SKM-1 (cell line): ENCODE data around the gene DNAJB14.
"Not testable (repeated sequence)": the region's sequence is repeated elsewhere in the genome, so short reads cannot be mapped to it uniquely, and the experiment has no call there.

ENCODE experiments used
- DNase-seq: peaks from one replicate; lab custom pipeline; 2025; ENCODE audit not compliant: unreplicated experiment; lab: John Stamatoyannopoulos, UW

Gene DNAJB14

DNA sequence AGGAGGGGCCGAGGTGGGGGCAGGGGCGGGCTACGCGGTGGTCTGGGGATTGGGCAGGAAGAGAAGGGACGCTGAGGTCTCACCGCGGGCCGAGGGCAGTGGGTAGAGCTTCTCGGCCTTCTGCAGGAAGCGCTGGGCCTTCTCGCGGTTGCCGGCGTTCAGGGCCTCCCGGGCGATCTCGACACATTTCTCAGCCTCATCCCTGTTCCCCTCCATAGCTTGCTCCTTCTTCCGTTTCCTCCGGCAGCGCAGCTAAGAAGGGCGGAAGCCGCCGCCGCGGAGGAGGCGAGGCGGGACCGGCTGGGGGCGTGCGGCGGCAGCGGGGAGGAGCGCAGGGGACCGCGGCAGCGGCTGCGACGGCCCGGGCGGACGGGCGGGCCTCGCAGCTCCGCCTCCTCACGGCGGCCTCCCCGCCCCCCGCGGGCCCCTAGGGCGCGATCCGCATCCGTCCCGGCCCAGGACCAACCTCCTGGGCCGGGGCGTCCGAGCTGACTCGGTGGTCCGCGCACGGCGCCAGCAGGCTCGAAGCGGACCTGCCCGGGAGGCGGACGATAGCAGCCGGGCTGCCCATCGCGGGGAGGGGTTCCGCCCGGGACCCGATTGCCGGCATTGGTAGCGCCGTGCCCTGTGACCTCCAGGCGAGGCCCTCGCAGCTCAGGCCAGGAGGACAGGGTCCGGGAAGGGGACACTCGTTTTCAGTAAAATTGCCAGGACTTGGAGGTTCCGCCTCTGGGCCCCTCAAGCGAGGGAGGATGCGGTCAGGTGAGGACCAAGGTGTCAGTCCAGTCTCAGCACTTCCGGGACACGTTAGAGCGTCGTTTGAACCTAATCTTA lies at the start of gene DNAJB14:
Gene DNAJB14, minus strand, starts transcription at position 263 of the 834 bp plus-strand sequence. Its CDS starts 47 bp downstream, at position 216.
- DNase-seq, result peak; percentile 45

DNA sequence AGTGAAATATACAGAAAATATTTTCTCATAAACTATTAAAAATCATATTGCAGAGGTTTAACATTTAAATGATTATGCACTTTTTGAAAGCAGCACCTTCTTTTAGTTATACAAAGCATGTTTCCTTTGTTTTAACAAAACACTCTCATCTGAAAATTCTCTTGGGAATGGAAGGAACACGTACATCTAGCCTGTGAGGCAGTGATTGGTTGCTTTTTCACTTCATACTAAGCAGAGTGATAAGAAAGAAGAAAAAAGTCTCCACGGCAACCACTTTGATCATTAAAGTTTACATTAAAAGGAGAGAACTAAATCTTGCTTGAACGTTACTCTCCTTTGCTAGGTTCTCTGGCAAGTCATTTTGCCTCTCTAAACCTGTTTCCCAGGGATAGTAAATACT lies 45.3 kb upstream of the DNAJB14 start:
- DNase-seq, result no peak

DNA sequence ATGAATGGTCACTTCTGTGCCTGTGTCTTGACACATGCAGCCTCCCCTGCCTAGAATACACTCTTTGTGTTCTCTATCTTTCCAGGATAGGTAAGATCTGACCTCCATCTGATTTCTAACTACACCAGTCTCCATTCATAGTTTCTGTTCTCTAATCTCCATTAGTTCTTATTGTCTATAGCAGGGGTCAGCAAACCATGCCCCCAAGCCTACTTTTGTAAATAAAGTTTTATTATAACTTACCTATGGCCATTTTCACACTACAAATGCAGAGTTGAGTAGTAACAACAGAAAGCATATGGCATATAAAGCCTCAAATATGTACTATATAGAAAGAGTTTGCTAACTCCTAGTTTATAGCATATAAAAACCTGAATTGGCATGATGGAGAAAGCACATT lies 41.3 kb upstream of the DNAJB14 start:
- no peak for DNase-seq

DNA sequence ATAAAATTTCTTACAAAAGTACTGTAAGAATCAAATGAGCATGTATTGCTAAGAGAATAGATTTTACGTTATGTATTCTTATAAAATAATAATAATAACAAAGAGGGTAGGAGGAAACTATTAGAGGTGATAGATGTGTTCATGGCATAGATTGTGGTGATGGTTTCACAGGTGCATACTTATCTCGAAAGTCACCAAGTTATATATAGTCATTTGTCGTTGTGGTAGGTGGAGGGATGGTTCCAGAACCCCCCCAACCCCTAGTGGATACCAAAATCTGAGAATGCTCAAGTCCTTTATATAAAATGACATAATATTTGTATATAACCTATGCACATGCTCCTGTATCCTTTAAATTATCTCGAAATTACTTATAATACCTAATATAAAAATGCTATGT lies 40.4 kb upstream of the DNAJB14 start:
- DNase-seq, result no peak

DNA sequence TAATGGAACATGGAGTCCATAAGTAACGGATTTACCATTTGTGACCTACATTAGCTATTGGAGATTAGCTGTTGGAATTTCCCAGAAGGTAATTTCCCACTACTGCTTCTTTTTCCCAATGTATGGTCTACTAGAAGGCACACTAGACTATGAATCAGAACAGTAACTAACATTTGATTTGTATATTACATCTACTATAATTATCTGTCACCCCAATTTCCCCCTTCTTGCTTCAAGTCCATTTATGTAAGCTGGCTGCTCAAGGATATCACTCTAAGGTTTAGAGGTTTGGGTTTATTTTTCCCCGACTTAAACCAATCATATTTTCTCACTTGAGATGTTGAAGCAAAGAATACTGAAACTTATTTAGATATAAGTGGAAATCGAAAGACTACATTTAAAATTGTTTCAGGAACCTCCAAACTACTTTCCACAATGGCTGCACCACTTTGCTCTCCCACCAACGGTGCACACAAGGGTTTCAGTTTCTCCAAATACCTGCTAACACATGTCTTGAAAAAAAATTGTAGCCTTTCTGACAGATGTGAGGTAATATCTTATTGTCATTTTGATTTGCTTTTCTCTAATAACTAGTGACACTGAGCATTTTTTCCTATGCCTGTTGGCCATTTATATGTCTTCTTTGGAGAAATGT lies 37.0 kb upstream of the DNAJB14 start:
- DNase-seq, result no peak

DNA sequence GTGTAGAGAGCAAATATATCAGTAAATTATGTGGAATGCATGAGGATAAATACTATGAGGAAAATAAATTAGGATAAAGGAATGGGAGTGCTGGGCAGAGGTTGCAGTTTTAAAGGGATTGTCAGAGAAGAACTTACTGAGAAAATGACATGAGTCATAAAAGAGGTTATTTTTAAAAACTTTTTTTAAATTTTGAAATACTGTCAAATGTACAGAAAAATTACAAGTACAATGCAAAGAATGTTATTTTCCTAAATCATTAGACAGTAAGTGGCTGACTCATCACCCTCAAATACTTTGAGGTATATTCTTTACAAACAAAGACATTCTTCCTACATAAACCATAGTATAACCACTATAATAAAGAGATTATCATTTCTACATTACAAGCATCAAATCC lies 33.5 kb upstream of the DNAJB14 start:
- DNase-seq, result no peak

DNA sequence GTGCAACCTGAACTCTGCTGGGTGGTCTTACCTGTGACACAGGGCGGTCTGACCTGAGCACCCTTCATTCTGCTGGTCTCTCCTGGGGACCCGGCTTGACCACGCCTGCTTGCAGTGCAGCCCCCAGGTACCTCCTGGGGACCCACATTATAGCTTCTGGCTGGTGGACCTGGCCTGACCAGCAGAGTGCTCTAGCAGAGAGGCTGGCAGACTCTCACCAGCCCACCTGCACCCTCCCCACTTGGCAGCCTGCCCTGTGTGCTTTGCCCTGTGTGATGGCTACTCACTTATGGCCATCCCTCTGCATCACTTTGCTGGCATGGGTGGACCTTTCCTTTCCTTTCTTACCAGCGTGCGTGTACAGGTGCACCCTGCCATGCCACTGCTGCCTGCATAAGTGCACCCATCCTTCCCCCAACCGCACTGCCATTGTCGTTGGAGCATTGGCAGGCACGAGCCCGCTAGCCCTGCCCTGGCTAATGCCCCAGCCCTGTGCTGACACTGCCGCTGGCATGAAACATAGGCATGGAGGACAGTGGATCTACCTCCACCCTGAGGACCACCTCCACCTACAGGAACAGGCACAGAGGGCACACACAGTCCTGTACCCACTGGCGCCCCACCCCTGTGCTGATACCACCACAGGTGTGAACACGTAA lies 25.2 kb upstream of the DNAJB14 start:
- DNase-seq, result no peak

DNA sequence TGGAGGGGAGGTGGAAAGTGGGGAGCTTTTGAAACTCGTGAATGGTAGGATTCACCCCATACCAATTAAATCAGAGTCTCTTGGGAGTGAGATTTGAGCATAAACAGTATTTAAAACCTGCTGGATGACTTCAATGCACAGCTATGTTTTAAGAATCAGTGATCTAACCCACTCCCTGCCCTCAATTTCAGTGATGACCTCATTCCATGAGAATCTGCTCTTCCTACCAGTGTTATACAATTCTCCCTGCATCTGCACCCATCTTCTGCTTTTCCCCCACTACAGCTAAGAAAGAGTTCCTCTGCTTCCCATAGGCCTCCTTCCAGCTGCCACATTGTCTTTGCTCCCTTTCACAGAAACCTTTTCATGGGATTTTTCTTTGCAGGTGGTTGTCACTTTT lies 21.9 kb upstream of the DNAJB14 start:
- no peak for DNase-seq

DNA sequence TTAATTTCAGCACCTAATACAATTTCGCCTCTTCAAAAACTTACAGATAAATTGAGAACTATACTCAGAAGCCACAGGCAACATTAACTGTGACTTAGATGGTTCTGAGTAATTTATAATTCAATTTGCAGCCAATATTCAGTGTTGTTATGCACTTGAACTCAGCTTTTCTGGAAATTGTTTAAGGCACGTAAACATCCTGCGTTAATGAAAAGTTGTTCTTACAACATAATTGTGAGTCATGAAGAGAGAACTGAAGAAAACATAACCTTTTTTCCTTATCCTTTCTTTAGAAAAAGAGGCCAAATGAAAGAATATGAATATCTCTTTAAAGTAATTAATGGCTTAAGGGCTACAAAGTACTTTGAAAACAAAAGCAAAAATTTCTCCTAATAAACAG lies 20.3 kb upstream of the DNAJB14 start:
- DNase-seq, result no peak

DNA sequence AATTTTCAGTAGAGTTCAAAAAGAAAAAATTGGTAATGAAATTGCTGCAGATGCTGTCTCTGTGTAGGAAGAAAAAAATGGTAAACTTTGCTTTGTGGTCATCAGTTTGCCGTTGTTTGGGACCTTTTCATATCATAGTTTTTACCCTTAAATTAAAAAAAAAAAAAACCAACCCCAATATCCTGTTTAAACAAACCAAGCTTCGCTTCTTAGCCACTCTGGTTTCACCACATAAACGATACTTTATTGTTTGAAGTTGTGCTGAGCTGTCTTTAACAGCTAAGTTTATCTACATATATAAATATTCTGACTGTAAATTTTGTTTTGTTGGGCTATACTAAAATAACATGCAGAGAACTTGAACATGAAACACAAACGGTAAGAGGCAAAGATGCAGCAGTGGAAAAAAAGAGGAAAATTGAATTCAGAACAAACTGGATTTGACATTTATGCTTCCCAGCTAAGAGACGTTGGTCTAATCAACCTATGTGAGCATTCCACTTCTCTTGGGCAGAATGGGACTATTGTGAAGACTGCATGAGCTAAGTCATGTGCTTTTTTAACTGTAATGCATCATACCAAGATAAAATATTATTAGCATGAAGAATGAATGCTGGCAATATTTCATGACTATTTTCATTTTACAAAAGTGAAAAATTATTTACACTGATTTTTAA lies 19.4 kb upstream of the DNAJB14 start:
- no peak for DNase-seq

DNA sequence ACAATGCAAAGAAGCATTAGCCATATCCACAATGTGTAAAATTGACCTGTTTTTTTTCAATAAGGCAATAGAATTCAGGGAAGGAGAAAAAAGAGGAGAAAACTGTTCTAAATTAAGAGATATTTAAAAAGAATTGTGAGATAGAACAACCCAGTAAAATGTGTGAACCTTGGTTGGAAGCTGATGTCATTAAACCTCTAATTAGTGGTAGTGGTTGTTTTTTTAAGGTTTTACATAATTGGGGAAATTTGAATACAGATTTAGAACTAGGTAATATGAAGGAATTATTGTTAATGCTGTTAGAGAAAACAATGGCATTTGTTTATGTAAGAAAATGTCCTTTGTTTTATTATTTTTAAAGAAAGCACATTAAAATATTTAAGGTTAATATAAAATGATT lies 18.8 kb upstream of the DNAJB14 start:
- DNase-seq, result no peak

DNA sequence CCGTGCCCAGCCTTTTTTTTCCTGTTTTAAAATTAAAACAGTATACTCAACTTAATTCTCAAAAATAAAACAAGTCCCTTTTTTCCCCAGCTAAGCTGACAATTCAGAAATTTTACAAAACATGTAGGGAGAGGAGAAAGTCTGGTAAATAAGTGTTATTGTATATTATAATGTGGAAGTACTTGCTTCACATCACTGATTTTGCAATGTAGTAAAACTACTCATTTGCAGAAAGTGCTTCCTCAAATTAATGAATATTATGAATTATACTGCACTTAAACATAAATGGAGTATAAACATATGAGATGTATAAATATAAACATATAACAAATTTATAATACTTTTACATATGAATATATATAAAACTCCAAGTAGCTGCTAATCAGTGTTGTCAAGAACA lies 15.3 kb upstream of the DNAJB14 start:
- no peak for DNase-seq

DNA sequence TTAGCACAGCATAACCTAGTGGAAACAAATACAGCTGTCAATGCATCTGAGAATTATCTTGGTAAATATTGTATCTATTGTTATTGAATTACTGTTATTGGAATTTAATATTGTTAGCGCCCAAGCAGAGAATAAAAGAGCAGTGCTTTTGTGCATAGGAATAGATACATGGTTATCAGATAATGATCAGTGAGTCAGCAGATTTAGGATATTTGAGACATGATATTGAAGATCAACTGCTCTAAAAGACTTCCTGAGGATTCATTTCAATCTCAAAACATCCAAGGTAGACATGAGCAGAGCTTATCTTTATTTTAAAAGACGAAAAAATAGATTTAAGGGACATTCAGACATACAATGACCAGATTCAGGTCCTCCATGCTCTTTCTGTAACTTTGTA lies 14.2 kb upstream of the DNAJB14 start:
- DNase-seq, result no peak

DNA sequence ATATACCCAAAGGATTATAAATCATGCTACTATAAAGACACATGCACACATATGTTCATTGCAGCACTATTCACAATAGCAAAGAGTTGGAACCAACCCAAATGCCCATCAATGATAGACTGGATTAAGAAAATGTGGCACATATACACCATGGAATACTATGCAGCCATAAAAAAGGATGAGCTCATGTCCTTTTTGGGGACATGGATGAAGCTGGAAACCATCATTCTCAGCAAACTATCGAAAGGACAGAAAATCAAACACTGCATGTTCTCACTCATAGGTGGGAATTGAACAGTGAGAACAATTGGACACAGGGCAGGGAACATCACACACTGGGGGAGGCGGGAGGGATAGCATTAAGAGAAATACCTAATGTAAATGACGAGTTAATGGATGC lies 11.8 kb upstream of the DNAJB14 start:
- not testable (repeated sequence) for DNase-seq

DNA sequence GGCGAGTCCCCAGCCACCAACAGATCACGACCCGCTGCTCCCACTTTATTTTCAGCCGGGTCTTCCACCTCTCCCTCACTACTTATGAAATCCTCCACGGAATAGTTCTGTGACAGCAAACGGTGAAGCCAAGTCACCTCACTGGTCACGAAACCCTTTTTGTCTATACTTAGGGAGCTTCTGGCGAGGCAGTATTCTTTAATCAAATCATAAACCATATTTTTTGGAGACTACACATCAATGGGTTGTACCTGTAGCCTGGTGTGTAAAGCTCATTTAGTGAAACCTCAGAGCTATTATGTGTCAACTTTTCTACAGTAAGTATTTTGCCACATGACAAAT lies 4.5 kb upstream of the DNAJB14 start:
- DNase-seq, result no peak

DNA sequence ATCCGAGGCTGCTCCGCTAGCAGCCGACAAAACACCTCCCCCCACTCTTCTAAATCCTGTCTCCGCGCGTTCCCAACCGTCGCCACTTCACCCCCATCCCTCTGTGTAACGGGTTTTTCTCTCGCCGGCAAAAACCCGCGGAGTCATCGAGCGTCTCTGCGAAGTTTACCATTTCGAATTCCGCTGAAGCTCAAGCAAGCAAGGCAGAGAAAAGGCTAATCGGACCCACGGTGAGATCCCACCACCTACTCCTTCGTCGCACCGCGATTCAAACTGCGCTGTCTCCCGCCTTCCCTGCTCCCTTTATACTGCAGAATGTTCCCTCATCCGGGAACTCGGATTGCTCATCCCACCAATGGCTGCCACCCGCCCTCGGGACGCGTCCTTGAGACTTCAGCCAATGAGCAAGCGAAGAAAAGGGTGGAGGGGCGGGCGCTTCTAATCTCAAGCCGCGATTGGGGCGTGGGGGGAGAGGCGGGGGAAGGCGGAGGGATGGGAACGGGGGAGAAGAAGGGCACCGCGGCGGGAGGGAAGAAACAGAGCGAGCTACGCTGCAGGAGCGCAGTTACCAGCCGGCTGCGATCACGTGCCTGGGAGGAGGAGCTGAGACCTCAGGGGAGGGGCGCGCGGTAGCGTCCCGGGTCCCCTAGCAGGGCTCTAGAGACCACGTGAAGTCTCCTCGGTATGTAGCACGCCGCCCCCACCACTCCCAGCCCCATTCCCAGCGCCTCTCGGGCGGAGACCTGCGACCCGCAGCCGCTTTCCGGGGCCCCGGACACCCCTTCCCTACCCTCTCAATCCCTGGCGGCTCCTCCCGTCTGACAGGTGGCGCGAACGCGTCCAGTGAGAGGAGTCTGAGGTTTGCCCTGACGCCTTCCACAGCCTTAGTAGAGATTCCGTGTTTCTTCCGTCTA lies 3.8 kb upstream of the DNAJB14 start, which contains the start of gene H2AZ1:
Gene H2AZ1, minus strand, starts transcription at position 277 of the 914 bp plus-strand sequence. Its CDS starts 105 bp downstream, at position 172.
- peak; percentile 97 for DNase-seq

DNA sequence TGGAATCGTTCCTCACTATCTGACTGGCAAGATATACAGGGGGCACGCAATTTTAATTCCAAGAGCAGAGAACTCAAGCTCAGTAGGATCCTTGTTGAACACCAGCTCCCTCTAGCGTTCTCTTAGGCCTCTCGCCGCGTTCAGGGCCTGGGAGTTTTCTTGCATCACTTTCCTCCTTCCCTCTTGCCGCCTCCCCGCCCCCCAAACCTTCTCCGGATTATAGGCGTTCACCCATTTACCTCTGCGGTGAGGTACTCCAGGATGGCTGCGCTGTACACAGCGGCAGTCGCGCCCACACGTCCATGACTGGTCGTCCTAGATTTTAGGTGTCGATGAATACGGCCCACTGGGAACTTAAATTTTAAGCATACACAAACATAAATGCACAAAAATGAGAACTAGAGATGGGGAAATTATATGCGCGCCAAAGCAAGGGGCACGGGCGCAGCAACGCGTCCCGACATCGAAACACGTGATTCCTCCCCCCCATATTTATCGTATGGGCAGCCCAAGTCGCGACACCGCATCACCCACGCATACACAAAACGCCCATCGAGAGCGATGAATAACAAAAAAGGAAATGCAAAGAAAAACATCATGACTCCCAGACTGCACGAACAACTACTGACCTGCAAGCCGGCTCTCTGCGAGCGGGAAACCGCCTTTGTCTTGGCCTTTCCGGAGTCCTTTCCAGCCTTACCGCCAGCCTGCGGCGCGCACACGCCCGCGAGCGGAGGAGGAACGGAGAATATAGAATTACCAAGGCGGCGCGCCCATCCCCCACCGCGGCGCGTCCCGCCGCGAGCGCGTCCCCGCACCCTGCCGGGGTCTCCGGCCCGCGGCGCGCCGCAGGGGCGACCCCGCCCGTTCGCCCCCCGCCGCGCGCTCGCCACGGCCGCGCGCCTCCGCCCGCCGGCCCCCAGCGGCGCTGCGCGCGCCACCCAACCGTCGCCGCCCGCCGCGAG lies 2.9 kb upstream of the DNAJB14 start:
- DNase-seq, result peak; percentile 96

DNA sequence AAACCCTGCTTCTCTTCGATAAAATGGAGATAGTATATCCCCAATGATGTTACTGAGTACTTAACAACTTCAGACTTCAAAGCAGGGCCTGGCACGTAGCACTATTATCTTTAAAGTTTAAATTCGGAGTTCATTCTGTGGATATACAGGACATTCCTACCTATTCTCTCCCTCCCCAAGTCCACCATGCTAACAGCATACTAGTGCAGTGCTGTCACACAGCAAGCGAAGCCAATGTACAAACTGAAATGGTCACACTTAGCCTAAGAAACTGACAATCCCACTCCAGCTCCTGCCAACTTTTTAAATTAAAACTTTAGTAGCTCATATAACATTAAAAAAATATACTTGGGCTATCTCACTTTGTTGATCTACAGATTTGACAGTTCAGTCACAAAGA lies 1.2 kb upstream of the DNAJB14 start:
- DNase-seq, result no peak

DNA sequence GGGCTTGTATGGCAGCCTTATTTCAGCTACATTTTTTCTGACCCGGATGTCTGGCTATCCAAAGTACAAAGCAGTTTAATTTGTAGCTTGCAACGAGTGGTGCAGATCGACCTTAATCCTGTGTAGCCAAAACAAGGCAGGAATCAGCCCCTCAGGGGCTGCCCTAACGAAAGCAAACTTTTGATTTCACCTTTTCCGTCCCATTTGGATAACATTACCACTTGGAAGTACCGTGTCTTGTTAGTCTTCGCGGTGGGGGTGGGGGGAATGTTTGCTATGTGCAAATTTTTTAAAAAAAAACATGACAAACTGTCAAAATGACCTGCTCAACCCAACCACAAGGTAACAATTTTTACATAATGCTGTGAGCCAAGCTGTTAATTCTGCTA lies 766 bp upstream of the DNAJB14 start:
- no peak for DNase-seq
